Keratinocyte (primary cell): ENCODE data around the gene MCUR1. TPM values are rescaled to one million over a fixed set of nuclear protein-coding genes. Genes with fewer than 3 reads are reported as not detected.
A peak's percentile ranks its signal among the peaks of the same experiment; 100 is the strongest.

ENCODE experiments used
- DNase-seq: peaks from one replicate; pipeline ENCODE4 v3.0.0-alpha.2; 2011; ENCODE audit warnings: low read depth, missing footprints, low spot score
- FAIRE-seq: peaks from 2 replicates; lab custom pipeline; 2011; peaks lifted over from hg19 to GRCh38; lab: Jason Lieb, UNC
- H2AFZ ChIP-seq: 2 replicates; pipeline ENCODE4 v1.6.0; 2012; ENCODE audit warnings: low read length, control low read depth, inconsistent platforms; ENCODE audit not compliant: control insufficient read depth
- H3K27ac ChIP-seq: 2 replicates; pipeline ENCODE4 v1.5.1; 2011; ENCODE audit warnings: low read length; ENCODE audit not compliant: control insufficient read depth, insufficient read depth
- H3K27me3 ChIP-seq: 3 replicates; pipeline ENCODE4 v1.6.0; 2011; ENCODE audit warnings: low read length; ENCODE audit not compliant: control insufficient read depth, insufficient read depth; ENCODE audit errors: extremely low read depth
- H3K36me3 ChIP-seq, 2 experiments: 2 replicates in 1 of 2; 3 replicates in 1 of 2; pipeline ENCODE4 v1.5.1; 2011; ENCODE audit warnings: low read length in 2 of 2, mild to moderate bottlenecking in 1 of 2; ENCODE audit not compliant: control insufficient read depth in 2 of 2, insufficient read depth in 2 of 2; ENCODE audit errors: extremely low read depth in 1 of 2
- H3K4me1 ChIP-seq: 3 replicates; pipeline ENCODE4 v1.5.1; 2011; ENCODE audit warnings: low read length; ENCODE audit not compliant: control insufficient read depth, insufficient read depth; ENCODE audit errors: extremely low read depth
- H3K4me2 ChIP-seq: 3 replicates; pipeline ENCODE4 v1.6.0; 2011; ENCODE audit warnings: low read depth, low read length; ENCODE audit not compliant: control insufficient read depth, insufficient read depth; ENCODE audit errors: extremely low read depth
- H3K4me3 ChIP-seq, 3 experiments: fragments of 200-600 bp in 1 of 3; sonication (generic) in 1 of 3; 2 replicates in 2 of 3; 3 replicates in 1 of 3; pipeline ENCODE4 v1.5.1; 2011 to 2016; ENCODE audit warnings: low read length in 3 of 3, mild to moderate bottlenecking in 3 of 3, control low read depth in 2 of 3, inconsistent platforms in 1 of 3, low read depth in 1 of 3, mixed read lengths in 1 of 3, mixed run types in 1 of 3, moderate library complexity in 1 of 3; ENCODE audit not compliant: control insufficient read depth in 2 of 3, insufficient read depth in 2 of 3; ENCODE audit errors: extremely low read depth in 1 of 3
- H3K79me2 ChIP-seq: 2 replicates; pipeline ENCODE4 v1.6.0; 2012; ENCODE audit warnings: low read length; ENCODE audit not compliant: control insufficient read depth, insufficient read depth
- H3K9ac ChIP-seq: 3 replicates; pipeline ENCODE4 v1.6.0; 2011; ENCODE audit warnings: low read length; ENCODE audit not compliant: control insufficient read depth, insufficient read depth; ENCODE audit errors: extremely low read depth
- H3K9me1 ChIP-seq: 3 replicates; pipeline ENCODE4 v1.6.0; 2011; ENCODE audit warnings: low read length; ENCODE audit not compliant: control insufficient read depth, insufficient read depth; ENCODE audit errors: extremely low read depth
- H3K9me3 ChIP-seq: 2 replicates; pipeline ENCODE4 v1.5.1; 2012; ENCODE audit warnings: low read depth, low read length; ENCODE audit not compliant: control insufficient read depth
- H4K20me1 ChIP-seq: 3 replicates; pipeline ENCODE4 v1.6.0; 2011; ENCODE audit warnings: low read length; ENCODE audit not compliant: control insufficient read depth, insufficient read depth; ENCODE audit errors: extremely low read depth
- EZH2 ChIP-seq: IDR thresholded peaks from one replicate; pipeline ENCODE4 v1.6.1; 2012; ENCODE audit warnings: inconsistent platforms, mild to moderate bottlenecking, low read length, moderate library complexity
- dilution Hi-C: fragments of 300-500 bp; cut with MboI; formaldehyde crosslinking; loops from one replicate; pipeline ENCODE4 v1.7.0; 2020; ENCODE audit warnings: low sequenced_read_pairs; ENCODE audit not compliant: extremely low pct_ligation_motif_present
- polyA plus RNA-seq, 5 experiments: library from polyadenylated mRNA; depleted of rRNA in 3 of 5; stranded (reverse) in 3 of 5; stranded (forward) in 1 of 5; unstranded in 1 of 5; fragments of >200 nt; gene quantifications; 1 replicate in 1 of 5; 2 replicates in 3 of 5; 3 replicates in 1 of 5; pipeline versions ENCODE4 v1.2.1 to v1.2.3, GENCODE V29; 2011 to 2012; ENCODE audit warnings: missing spikeins in 2 of 5, low read depth in 1 of 5, low replicate concordance in 1 of 5
- TF ChIP-seq, protein P1 (sequence below), 3 experiments: IDR thresholded peaks in 1 of 3; conservative IDR thresholded peaks in 1 of 3; optimal IDR thresholded peaks in 1 of 3; 2 replicates in 2 of 3; 3 replicates in 1 of 3; pipeline versions ENCODE3 to v1.5.1; 2011; ENCODE audit warnings: low read length in 3 of 3, mild to moderate bottlenecking in 3 of 3, moderate library complexity in 2 of 3, control low read depth in 1 of 3, inconsistent platforms in 1 of 3; ENCODE audit not compliant: insufficient read depth in 2 of 3; ENCODE audit errors: extremely low read depth in 1 of 3

Gene MCUR1
- polyA plus RNA-seq, 1 donor (not counting 4 experiments of a cell fraction or from before 2014, with no cell fraction given): 15.3 TPM

DNA sequence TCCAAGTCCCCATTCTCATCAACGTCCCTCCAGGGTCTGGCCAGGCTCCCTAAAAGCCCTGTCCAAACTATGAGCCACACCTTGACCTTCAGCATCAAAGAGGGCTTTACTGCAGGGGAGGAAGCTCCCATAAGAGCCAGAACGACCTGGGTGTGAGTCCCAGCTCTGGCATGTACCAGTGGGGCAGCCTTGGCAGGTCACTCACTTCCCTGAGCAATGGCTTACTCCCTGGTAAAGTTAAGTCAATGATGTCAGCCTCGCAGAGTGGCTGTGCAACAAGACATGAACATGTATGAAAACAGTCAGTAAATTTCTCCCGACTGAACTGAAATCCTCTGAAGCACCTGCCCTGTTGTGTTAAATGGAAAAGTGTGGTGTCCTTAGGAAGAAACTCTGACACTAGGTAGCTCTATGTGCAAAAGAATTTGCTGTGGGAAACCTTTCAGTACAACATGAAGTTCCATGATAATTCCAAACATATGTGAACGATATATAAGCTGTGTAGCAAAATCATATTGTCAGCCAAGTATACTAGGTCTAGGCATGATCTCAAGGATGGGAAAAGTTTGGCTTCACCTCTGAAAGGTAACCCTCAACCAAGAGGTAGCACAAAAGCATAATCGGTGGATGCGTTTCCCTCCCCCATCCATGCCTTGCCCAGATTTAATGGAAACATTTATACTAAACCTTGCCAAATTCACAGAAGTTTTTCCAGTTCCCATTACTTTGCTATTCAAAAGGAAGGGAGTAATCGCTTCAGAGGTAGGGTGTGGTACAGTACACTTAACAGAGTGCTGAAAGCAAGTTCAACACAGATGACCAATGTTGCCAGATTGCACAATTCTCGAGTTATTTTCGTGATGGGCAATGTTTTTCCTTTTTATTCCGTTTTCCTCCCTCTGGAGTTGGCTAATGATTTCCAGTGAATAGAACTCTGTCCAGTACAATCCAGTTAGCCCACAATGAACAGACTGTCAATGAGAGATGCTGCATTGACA lies 53.8 kb downstream of the MCUR1 start:
- H3K79me2 ChIP-seq: no peaks in the 10 kb centered on the region

DNA sequence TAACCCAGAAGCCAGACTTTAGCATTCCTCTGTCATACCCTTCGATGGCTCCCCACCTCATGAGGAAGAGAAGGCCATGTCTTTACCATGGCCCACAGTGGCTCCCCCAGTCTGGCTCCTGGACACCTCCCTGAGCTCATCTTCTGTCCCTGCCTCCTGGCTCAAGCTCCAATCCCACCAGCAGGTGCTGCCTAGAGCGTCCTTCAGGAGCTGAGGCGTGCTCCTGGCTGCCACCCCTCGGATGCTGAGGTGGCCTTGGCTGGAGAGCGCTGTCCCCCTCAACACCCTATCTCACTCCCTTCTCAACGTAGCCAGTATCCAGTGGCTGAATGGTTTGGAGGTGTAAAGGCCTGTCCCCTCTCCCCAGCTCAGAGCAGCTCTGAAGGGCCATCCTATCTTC lies 55.3 kb downstream of the MCUR1 start:
- DNase-seq: no peak
- Histone ChIP-seq H2AFZ (no peak overlapping the region), H3K9me3 (no peaks in the 10 kb centered on the region), H3K27ac (no peak overlapping the region), H3K79me2 (no peaks in the 10 kb centered on the region), H3K9me1 (no peaks in the 10 kb centered on the region), H3K27me3 (no peaks in the 10 kb centered on the region), H3K36me3 (no peaks in the 10 kb centered on the region), H3K4me1 (peaks cover 31% of the 10 kb centered on the region), H3K9ac (no peak overlapping the region), H4K20me1 (no peaks in the 10 kb centered on the region), H3K4me3 (no peak overlapping the region), H3K4me2 (no peak overlapping the region)
- TF ChIP-seq, protein P1, sequence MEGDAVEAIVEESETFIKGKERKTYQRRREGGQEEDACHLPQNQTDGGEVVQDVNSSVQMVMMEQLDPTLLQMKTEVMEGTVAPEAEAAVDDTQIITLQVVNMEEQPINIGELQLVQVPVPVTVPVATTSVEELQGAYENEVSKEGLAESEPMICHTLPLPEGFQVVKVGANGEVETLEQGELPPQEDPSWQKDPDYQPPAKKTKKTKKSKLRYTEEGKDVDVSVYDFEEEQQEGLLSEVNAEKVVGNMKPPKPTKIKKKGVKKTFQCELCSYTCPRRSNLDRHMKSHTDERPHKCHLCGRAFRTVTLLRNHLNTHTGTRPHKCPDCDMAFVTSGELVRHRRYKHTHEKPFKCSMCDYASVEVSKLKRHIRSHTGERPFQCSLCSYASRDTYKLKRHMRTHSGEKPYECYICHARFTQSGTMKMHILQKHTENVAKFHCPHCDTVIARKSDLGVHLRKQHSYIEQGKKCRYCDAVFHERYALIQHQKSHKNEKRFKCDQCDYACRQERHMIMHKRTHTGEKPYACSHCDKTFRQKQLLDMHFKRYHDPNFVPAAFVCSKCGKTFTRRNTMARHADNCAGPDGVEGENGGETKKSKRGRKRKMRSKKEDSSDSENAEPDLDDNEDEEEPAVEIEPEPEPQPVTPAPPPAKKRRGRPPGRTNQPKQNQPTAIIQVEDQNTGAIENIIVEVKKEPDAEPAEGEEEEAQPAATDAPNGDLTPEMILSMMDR (optimal IDR thresholded peaks at IDR 0.05 in 1 of 3, IDR thresholded peaks at IDR 0.05 in 1 of 3, conservative IDR thresholded peaks at IDR 0.05 in 1 of 3; ENCODE audit: extremely low read depth in 1 of 3, insufficient read depth in 2 of 3, low read length in 3 of 3): no peak
- no peak for TF ChIP-seq EZH2
- dilution Hi-C loops: no loop called here
- FAIRE-seq: no peak

More for the DNA sequence above, 53.8 kb downstream of the MCUR1 start:
- Histone ChIP-seq H3K27ac (peak overlapping the region; percentile 57), H4K20me1 (no peaks in the 10 kb centered on the region), H3K9ac (peak overlapping the region; percentile 36), H2AFZ (peak overlapping the region; percentile 1), H3K4me1 (peaks cover 31% of the 10 kb centered on the region), H3K9me3 (no peaks in the 10 kb centered on the region), H3K9me1 (no peaks in the 10 kb centered on the region), H3K36me3 (no peaks in the 10 kb centered on the region), H3K4me2 (peak overlapping the region; percentile 67), H3K27me3 (no peaks in the 10 kb centered on the region), H3K4me3 (peak overlapping the region in 2 of 3 experiments; percentile 21 to 43)
- dilution Hi-C loops: no loop called here
- no peak for DNase-seq
- FAIRE-seq: peak; percentile 71
- TF ChIP-seq, protein P1 (optimal IDR thresholded peaks at IDR 0.05 in 1 of 3, IDR thresholded peaks at IDR 0.05 in 1 of 3, conservative IDR thresholded peaks at IDR 0.05 in 1 of 3; ENCODE audit: extremely low read depth in 1 of 3, insufficient read depth in 2 of 3, low read length in 3 of 3): no peak
- no peak for TF ChIP-seq EZH2
